ENCODE data around the gene UPK1A. TPM values are rescaled to one million over a fixed set of nuclear protein-coding genes. Genes with fewer than 3 reads are reported as not detected.

Gene UPK1A
- total RNA-seq, 2 experiments from 2014 or later = 1.2 to 1.8 TPM

- Mint-ChIP-seq H3K4me3 (no peak overlapping the region), H3K27ac (no peak overlapping the region), H3K9me3 (ENCODE audit: low read depth) (no peaks in the 10 kb centered on the region), H3K36me3 (ENCODE audit: low read depth) (peaks cover 62% of the 10 kb centered on the region), H3K27me3 (no peaks in the 10 kb centered on the region), H3K4me1 (peaks cover 7% of the 10 kb centered on the region)
- POLR2A ChIA-PET = no interaction called here
- DNase-seq = no peak
- intact Hi-C loops (cut with DNase I, micrococcal nuclease) = no loop called here
- no peak for ATAC-seq
- CTCF ChIA-PET = no interaction called here
These were observed 59.0 kb downstream of the UPK1A start for GRCh38 chr19:35725216-35725861.

GRCh38 chr19:35727053-35727955 lies 61.0 kb downstream of the UPK1A start:
- CTCF ChIA-PET = interaction anchor here (0.6 kb wide), 1 partner anchor 13 kb away, joined by 3 read pairs; no protein-coding TSS in a partner anchor
- intact Hi-C loops (cut with DNase I, micrococcal nuclease) = no loop called here

More at GRCh38 chr19:35727053-35727955, 61.0 kb downstream of the UPK1A start:
- no peaks in the 10 kb centered on the region for H3K9me3 Mint-ChIP-seq (ENCODE audit: low read depth)
- no peaks in the 10 kb centered on the region for H3K27me3 Mint-ChIP-seq
- no peak for ATAC-seq
- peaks cover 65% of the 10 kb centered on the region for H3K36me3 Mint-ChIP-seq (ENCODE audit: low read depth)
- H3K27ac Mint-ChIP-seq = no peak overlapping the region
- H3K4me3 Mint-ChIP-seq = no peak overlapping the region
- POLR2A ChIA-PET = interaction anchor here (0.6 to 1.1 kb wide), 2 partner anchors 9 to 13 kb away, joined by 3 to 5 read pairs; no protein-coding TSS in a partner anchor
- H3K4me1 Mint-ChIP-seq = no peaks in the 10 kb centered on the region
- no peak for DNase-seq

Other genes with a start within 250 kb of the UPK1A start
- not detected for gene FFAR2, start 218.3 kb upstream of the UPK1A start, total RNA-seq
- not detected for gene KRTDAP, start 176.1 kb upstream of the UPK1A start, total RNA-seq
- gene DMKN, start 152.9 kb upstream of the UPK1A start, total RNA-seq = 1 to 10 TPM; 1.1 to 1.3 TPM
- not detected for gene SBSN, start 138.2 kb upstream of the UPK1A start, total RNA-seq
- not detected for gene GAPDHS, start 133.1 kb upstream of the UPK1A start, total RNA-seq
- gene TMEM147, start 120.9 kb upstream of the UPK1A start, total RNA-seq = 10 to 100 TPM; 73.1 to 73.8 TPM
- not detected for gene ATP4A, start 102.9 kb upstream of the UPK1A start, total RNA-seq
- not detected for gene PMIS2, start 80.3 kb upstream of the UPK1A start, total RNA-seq
- 10 to 100 TPM; 39.7 to 41.0 TPM for gene HAUS5, start 53.8 kb upstream of the UPK1A start, total RNA-seq
- 10 to 100 TPM; 87.5 to 94.4 TPM for gene RBM42, start 37.5 kb upstream of the UPK1A start, total RNA-seq
- gene ETV2, start 24.8 kb upstream of the UPK1A start, total RNA-seq = 1 to 10 TPM in 1 of 2 experiments, under 1 TPM in 1; 0.37 to 1.1 TPM
- gene COX6B1, start 18.2 kb upstream of the UPK1A start, total RNA-seq = 100 to 1,000 TPM; 385 to 437 TPM
- gene ZBTB32, start 38.0 kb downstream of the UPK1A start, total RNA-seq = 100 to 1,000 TPM; 232 to 265 TPM
- gene KMT2B, start 51.5 kb downstream of the UPK1A start, total RNA-seq = 10 to 100 TPM; 48.6 to 49.4 TPM
- 10 to 100 TPM; 71.4 to 80.2 TPM for gene IGFLR1, start 75.9 kb downstream of the UPK1A start, total RNA-seq
- gene U2AF1L4, start 78.9 kb downstream of the UPK1A start, total RNA-seq = 10 to 100 TPM; 31.6 to 37.5 TPM
- 10 to 100 TPM; 36.0 to 37.9 TPM for gene PSENEN, start 79.1 kb downstream of the UPK1A start, total RNA-seq
- 10 to 100 TPM in 1 of 2 experiments, 1 to 10 TPM in 1; 8.4 to 12.7 TPM for gene LIN37, start 82.1 kb downstream of the UPK1A start, total RNA-seq
- gene HSPB6, start 90.5 kb downstream of the UPK1A start, total RNA-seq = under 1 TPM; 0.53 to 0.93 TPM
- gene PROSER3, start 91.7 kb downstream of the UPK1A start, total RNA-seq = 10 to 100 TPM; 39.8 to 62.8 TPM
- 10 to 100 TPM; 27.8 to 35.2 TPM for gene ARHGAP33, start 109.0 kb downstream of the UPK1A start, total RNA-seq
- not detected for gene PRODH2, start 146.3 kb downstream of the UPK1A start, total RNA-seq
- not detected for gene NPHS1, start 186.0 kb downstream of the UPK1A start, total RNA-seq
- under 1 TPM; 0.93 to 0.98 TPM for gene KIRREL2, start 190.4 kb downstream of the UPK1A start, total RNA-seq
- gene APLP1, start 202.1 kb downstream of the UPK1A start, total RNA-seq = 1 to 10 TPM; 2.3 to 3.0 TPM
- 10 to 100 TPM; 60.1 TPM for gene NFKBID, start 234.0 kb downstream of the UPK1A start, total RNA-seq
- gene HCST, start 236.0 kb downstream of the UPK1A start, total RNA-seq = 10 to 100 TPM; 27.0 to 32.7 TPM
- gene TYROBP, start 241.8 kb downstream of the UPK1A start, total RNA-seq = not detected

Measured in activated CD4-positive, alpha-beta T cell treated with anti-CD3 and anti-CD28 coated beads for 36 hours (primary cell).